Right renal pelvis (tissue), 4 donors: ENCODE measurements around the gene CACNA2D1. TPM values are rescaled to one million over a fixed set of nuclear protein-coding genes. Genes with fewer than 3 reads are reported as not detected.

Experiments used
- DNase-seq, 4 donors: peaks; one replicate each; pipeline ENCODE4 v3.0.0-alpha.2; 2013; ENCODE audit warnings: low read depth in 4 of 4, low spot score in 3 of 4, missing footprints in 1 of 4
- polyA plus RNA-seq, 4 donors: library from polyadenylated mRNA; unstranded; fragments of 120-200 nt; gene quantifications; one replicate each; pipeline ENCODE4 v1.2.1, GENCODE V29; 2013; ENCODE audit not compliant: insufficient read length in 4 of 4

Gene CACNA2D1
- polyA plus RNA-seq = 10 to 100 TPM; 24.3 to 29.1 (median 26.3) TPM

- DNase-seq = peak; percentile 63 to 75 (median 70)
Measured at GRCh38 chr7:82443547-82444219, at the start of gene CACNA2D1. Gene CACNA2D1 (minus strand): TSS chr7:82443777.

- peak in 1 of 4 donors; percentile 0 for DNase-seq
Measured at GRCh38 chr7:82481499-82482097, 38.0 kb upstream of the CACNA2D1 start.

- DNase-seq = no peak
Measured at GRCh38 chr7:82477733-82478515, 34.3 kb upstream of the CACNA2D1 start.

- no peak for DNase-seq
Measured at GRCh38 chr7:82472966-82473365, 29.4 kb upstream of the CACNA2D1 start.

- no peak for DNase-seq
Measured at GRCh38 chr7:82471351-82472020, 27.9 kb upstream of the CACNA2D1 start.

GRCh38 chr7:82469207-82469606 lies 25.6 kb upstream of the CACNA2D1 start:
- no peak for DNase-seq

- no peak for DNase-seq
Measured at GRCh38 chr7:82468435-82468834, 24.9 kb upstream of the CACNA2D1 start.

GRCh38 chr7:82467020-82467419 lies 23.4 kb upstream of the CACNA2D1 start:
- no peak for DNase-seq

- no peak for DNase-seq
Measured at GRCh38 chr7:82464372-82464771, 20.8 kb upstream of the CACNA2D1 start.

GRCh38 chr7:82455295-82455694 lies 11.7 kb upstream of the CACNA2D1 start:
- no peak for DNase-seq

GRCh38 chr7:82450759-82451158 lies 7.2 kb upstream of the CACNA2D1 start:
- DNase-seq = no peak

GRCh38 chr7:82449910-82450309 lies 6.3 kb upstream of the CACNA2D1 start:
- DNase-seq = no peak

- no peak for DNase-seq
Measured at GRCh38 chr7:82446897-82447296, 3.3 kb upstream of the CACNA2D1 start.

- DNase-seq = no peak
Measured at GRCh38 chr7:82445271-82445670, 1.7 kb upstream of the CACNA2D1 start.

GRCh38 chr7:82444220-82444909 lies 788 bp upstream of the CACNA2D1 start:
- peak in 2 of 4 donors; percentile 25 to 34 for DNase-seq

GRCh38 chr7:82443036-82443546 lies 486 bp downstream of the CACNA2D1 start:
- peak in 2 of 4 donors; percentile 22 to 37 for DNase-seq

GRCh38 chr7:82442492-82443035 lies 1.0 kb downstream of the CACNA2D1 start:
- peak in 2 of 4 donors; percentile 20 to 21 for DNase-seq

GRCh38 chr7:82441669-82442478 lies 1.7 kb downstream of the CACNA2D1 start:
- DNase-seq = peak in 1 of 4 donors; percentile 3

- DNase-seq = no peak
Measured at GRCh38 chr7:82438521-82438920, 5.1 kb downstream of the CACNA2D1 start.
